Stimulated activated CD4-positive, alpha-beta T cell treated with anti-CD3 and anti-CD28 coated beads, TNF-alpha, amount 100 ng/mL, for 4 hours (primary cell): ENCODE measurements around the gene FILIP1L.

Source experiments
- DNase-seq, 3 experiments: peaks; one replicate each; pipeline ENCODE4 v3.0.0-alpha.2; 2020; ENCODE audit warnings: low read depth in 3 of 3

FILIP1L gene

GRCh38 chr3:99868311-99868646 is 246.0 kb downstream of the FILIP1L start:
- no peak for DNase-seq

GRCh38 chr3:99867594-99868310 is 246.5 kb downstream of the FILIP1L start:
- DNase-seq: no peak

GRCh38 chr3:99866261-99866761 is 248.0 kb downstream of the FILIP1L start:
- no peak for DNase-seq

DNA sequence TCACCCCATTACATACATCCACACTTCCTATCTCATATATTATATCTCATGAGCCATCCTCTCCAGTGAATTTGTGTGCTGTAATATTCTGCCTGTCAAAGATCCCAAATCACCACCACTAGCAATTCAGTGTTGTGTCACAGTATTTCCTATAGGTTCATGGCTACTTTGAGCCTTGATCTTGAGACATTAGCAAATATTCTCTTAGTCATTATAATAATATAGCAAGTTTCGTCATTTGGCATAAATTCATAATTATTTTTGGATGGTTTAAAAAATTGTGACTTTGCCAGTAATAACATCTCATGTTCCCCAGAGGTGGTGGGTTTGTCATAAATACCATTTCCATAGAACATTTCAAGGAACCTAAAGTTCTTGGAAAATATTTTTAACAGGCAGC is 249.0 kb downstream of the FILIP1L start:
- DNase-seq: no peak

DNA sequence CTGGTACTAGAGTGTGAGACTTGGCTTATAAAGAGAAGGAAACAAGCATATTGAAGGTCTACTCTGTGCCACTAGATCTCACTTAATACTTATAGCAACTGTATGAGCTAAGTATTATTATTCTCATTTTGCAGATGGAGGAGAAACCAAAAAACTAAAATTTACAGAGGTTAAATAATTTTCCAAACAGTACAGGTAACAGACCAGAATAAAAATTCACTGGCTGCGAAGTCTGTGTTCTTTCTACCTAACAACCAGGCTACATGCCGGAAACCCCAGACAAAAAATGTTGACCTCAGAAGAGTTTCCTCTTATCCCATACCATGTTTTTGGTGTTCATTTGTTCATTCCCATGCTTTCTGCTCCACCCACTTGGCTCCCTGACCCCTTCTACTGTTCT is 250.0 kb downstream of the FILIP1L start:
- no peak for DNase-seq

DNA sequence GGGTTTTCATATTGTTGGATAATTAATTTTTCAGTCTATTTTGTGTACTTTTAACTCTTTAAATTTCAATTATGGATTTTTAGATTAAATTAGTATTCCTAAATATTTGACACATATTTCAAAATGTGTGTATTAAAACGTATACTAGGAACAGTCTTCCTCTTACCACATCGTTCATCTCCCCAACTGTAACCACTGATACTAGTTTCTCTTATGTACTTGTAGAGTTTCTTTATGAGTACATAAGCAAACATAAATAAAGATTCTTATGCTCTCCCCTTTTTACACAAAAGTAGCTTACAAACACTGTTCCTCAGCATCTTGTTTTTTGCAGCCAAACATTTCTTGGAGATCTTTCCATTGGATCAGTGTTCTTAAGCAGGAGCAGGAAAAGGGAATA is 250.7 kb downstream of the FILIP1L start:
- DNase-seq: no peak

DNA sequence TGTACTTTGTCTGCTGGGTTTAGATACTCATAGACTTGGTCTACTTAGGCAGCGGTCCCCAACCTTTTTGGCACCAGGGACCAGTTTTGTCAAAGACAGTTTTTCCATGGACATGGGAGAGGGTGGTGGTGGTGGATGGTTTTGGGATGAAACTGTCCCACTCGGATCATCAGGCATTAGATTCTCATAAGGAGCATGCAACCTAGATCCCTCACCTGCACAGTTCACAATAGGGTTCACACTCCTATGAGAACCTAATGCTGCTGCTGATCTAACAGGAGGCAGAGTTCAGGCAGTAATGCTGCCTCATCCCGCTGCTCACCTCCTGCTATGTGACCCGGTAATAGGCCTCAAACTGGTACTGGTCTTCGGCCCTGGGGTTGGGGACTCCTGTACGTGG is 251.3 kb downstream of the FILIP1L start:
- DNase-seq: no peak

- DNase-seq: no peak
These were observed 252.1 kb downstream of the FILIP1L start for GRCh38 chr3:99862208-99862607.

- DNase-seq: no peak
These were observed 253.1 kb downstream of the FILIP1L start for GRCh38 chr3:99861216-99861615.

GRCh38 chr3:99859825-99860224 is 254.5 kb downstream of the FILIP1L start:
- no peak for DNase-seq

DNA sequence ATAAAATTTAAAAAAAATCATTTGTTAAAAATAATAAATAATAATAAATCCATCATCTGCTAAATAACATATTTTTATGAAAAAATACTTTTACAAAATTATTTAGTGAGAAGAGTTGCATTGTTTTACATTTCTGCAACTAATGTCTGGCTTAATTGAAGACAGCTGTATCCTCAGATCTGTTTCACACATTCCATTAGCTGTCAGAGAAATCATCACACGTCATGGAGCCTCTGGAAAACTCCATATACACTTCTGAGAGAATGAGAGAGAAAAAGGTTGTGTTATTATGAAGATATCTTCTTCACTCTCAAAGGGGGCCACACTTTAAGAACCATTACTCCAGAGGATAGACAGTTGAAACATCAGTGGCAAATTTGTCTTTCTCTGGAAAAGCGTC is 255.8 kb downstream of the FILIP1L start:
- DNase-seq: no peak

DNA sequence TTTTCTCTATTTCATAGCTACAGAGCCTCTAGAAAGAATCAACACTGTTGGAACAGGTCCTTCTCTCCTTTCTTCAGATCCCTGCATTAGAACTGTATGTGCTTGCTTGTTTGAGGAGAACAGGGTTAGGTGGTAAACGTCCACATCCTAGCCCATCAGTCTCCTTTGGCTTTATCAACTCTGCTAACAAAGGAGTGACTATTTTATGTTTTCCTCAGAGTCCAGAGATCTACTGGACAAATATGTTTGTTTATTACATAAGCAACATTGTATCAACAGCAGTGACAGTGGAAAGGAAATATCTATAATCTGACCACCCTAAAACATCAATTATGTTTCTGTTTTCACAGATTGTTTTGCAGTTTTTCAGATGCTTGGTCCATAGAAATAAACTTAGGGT is 257.0 kb downstream of the FILIP1L start:
- no peak for DNase-seq

DNA sequence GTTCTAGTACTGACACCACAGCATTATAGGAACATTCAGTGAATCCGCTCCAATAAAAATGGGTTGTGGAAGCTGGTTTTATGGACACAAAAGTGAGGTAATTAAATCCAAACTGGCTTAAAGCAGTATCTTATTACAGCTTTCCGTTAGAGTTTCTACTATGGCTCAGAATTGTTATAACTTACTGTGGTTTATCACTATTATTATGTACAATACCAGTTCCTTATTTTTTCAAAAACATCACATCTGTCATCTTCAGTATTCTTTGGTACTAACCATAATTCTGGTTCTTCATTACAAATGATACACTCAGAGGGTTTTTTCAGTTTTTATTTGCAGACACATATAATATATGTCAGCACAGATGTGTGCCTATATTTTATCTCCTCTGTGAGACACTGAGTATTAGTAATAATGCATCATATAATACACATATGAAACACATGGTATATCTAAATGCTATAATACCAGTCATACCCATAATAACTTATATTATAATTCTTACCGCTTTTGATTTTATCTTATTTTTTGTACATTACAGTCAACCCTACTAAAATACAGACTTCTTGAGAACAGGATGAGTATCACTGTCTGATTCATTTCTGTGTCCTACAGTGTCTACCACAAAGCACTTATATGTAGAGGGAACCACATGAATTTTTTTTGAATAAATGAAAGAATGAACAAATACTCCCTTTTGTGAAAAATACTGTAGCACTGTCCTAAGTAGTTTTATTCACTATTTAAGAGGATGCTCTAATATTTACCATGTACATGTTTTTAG is 257.7 kb downstream of the FILIP1L start:
- no peak for DNase-seq

DNA sequence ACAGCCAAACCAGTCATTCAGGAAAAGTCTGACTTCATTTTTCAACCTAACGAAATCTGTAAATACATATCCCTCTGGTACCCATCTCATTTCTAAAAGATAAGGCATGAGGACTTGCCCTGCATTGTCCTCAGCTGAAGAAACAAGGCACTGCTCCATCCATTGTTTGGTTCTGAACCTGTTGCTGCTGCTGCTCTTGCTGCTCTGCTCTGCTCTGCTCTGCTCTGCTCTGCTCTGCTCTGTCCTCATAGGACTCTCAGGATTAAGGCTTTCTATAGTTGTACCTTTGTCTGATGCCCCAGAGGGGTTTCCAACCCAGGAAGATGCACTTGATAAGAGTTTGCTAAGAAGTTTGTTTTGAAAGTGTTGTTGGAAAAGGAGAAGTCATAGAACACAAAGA is 258.4 kb downstream of the FILIP1L start:
- no peak for DNase-seq

DNA sequence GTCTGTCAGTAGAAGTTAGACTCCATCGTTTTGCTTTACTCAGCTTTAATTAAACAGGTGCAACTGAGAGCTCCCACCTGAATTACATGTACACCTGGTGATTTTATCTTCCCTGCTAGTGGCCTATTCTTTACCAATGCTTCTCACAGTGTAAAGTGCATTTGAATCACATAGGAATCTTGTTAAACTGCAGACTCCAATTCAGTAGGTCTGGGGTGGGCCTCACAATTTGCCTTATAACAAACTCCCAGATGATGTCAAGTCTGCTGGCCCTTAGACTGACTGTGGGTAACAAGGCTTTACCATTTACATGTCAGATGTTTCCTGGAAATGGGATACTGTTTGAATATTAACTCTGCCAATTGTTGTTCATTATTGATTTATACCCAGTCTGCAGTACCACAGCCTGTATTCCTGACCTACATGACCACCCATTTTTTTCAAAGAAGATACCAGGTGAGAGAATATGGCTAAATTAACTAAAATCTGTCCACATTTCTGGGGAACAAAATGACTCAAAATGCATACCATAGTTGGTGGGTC is 259.5 kb downstream of the FILIP1L start:
- DNase-seq: no peak

- DNase-seq: no peak
These were observed 261.4 kb downstream of the FILIP1L start for GRCh38 chr3:99852851-99853250.

DNA sequence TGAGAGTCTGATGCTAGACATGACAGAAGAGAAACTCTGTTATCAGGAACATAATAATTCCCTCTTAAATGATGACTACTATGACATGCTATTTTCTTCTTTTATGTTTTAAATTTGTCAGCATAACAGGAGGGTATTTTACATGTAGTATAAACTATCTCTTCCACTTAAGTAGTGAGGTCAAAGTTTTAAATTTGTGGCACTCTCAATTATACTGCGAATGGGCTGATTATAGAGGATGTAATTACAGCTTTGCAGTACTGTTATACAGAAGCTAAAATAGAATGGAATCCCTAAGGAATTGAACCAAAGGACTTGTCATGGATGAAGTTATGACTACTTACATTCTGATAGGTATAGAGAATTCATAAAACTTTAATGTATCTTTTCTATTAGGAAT is 262.3 kb downstream of the FILIP1L start:
- DNase-seq: no peak

- no peak for DNase-seq
These were observed 263.7 kb downstream of the FILIP1L start for GRCh38 chr3:99850608-99851007.

DNA sequence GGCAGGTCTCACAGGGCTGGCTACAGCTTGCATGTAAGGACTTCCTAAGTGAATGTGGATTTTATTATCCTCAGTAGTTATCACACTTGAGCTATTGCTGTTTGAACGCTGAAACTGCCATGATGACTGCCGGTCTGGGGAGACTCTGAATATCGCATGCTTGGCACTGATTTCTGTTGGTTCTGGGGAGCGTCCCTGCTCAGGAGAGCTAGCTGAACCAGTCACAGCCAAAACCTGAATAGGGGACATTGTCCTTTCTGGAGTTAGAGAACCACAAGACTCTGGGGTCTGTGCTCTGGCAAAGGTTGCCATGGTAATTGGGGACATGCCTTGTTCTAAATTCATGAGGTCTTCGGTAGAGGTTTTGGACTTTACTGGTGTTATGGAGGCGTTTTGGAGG is 265.9 kb downstream of the FILIP1L start:
- no peak for DNase-seq

DNA sequence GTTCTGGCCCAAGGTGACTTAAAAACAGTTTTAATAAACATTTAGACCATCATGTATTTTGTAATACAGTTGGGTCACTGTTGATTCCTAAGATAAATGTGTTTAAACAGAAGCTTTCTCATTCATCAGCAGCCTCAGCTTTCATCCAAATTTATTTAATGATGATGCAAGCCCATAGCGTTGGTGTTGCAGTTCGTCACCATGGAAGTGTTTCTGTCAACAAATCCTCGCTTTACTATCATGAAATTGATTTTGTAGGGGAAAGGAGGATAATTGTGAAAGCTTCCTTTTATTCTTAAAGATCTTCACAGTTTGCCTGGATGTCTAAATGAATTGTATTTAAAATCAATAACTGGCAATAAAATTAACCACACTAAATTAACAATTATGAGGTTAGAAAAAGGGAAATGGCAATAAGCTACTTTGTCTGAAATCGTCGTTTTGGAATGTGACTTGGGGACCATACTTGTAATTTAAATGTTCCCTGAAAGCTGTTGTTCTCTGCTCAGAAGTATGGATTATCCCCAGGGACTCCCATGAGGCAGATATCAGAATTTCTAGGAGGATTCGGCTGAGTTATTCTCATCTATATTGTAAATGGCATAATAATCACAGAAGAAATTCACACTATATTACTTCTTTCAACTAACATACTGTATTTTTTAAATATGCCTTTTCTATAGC is 267.7 kb downstream of the FILIP1L start:
- no peak for DNase-seq

GRCh38 chr3:99845999-99846398 is 268.3 kb downstream of the FILIP1L start:
- no peak for DNase-seq

DNA sequence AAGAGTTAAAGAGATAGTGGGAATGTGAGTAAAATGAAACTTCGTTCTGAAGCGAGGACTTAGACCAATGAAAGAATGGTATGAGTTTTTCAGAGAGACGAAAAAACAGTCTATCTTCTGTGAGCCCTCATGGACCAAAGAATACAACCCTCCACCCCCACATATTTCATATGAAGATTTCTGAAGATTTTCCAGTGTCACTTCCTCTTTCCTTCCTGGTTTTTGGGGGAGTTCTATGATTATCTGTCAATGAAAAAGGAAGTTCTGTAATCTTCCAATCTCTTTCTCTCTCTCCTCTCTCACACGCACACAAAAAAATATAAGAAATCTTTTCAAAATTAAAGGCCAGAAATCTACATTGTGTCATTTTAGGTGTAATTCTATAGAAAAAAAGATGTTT is 269.0 kb downstream of the FILIP1L start:
- no peak for DNase-seq
